Mononuclear cell (primary cell): ENCODE measurements around the gene ALB. TPM values are rescaled to one million over a fixed set of nuclear protein-coding genes. Genes with fewer than 3 reads are reported as not detected.

Experiments used
- H3K27me3 ChIP-seq: 2 replicates; pipeline ENCODE4 v1.6.0; 2011; ENCODE audit warnings: low read length, control low read depth; ENCODE audit not compliant: insufficient read depth
- H3K4me1 ChIP-seq: 2 replicates; pipeline ENCODE4 v1.5.1; 2011; ENCODE audit warnings: mild to moderate bottlenecking, low read length, control low read depth; ENCODE audit not compliant: insufficient read depth
- H3K4me3 ChIP-seq: 2 replicates; pipeline ENCODE4 v1.5.1; 2011; ENCODE audit warnings: mild to moderate bottlenecking, low read length, moderate library complexity
- H3K9me3 ChIP-seq: 2 replicates; pipeline ENCODE4 v1.5.1; 2011; ENCODE audit warnings: low read depth, mild to moderate bottlenecking, control low read depth, low read length
- total RNA-seq: library from RNA; depleted of rRNA; stranded (reverse); fragments of >200 nt; gene quantifications from one replicate; pipeline ENCODE4 v1.2.3, GENCODE V29; 2012

Gene ALB
- total RNA-seq, 1 donor, result 0.31 TPM

DNA sequence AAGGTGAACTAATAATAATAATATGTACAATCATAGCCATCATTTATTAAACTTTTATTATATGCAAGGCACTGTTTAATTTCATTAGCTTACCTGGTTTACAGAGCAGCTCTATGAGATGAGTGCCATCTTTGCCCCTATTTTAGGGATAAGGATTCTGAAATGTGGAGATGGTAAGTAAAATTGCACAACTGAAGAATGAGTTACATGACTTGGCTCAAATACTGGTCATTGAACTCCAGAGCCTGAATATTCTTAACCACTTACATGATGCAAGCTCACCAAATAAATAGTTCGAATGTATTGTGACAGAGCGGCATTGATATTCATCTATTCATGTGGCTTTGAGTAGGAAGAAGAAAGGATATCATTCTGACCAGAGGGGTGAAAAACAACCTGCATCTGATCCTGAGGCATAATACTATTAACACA lies 11.7 kb downstream of the ALB start:
- Histone ChIP-seq H3K4me3 (no peak overlapping the region), H3K4me1 (no peaks in the 10 kb centered on the region), H3K27me3 (no peaks in the 10 kb centered on the region), H3K9me3 (no peaks in the 10 kb centered on the region)

GRCh38 chr4:73416423-73417087 lies 12.5 kb downstream of the ALB start:
- Histone ChIP-seq H3K4me3 (no peak overlapping the region), H3K27me3 (no peaks in the 10 kb centered on the region), H3K9me3 (no peaks in the 10 kb centered on the region), H3K4me1 (no peaks in the 10 kb centered on the region)

GRCh38 chr4:73417342-73417741 lies 13.3 kb downstream of the ALB start:
- Histone ChIP-seq H3K4me1 (no peaks in the 10 kb centered on the region), H3K27me3 (no peaks in the 10 kb centered on the region), H3K9me3 (no peaks in the 10 kb centered on the region), H3K4me3 (no peak overlapping the region)

DNA sequence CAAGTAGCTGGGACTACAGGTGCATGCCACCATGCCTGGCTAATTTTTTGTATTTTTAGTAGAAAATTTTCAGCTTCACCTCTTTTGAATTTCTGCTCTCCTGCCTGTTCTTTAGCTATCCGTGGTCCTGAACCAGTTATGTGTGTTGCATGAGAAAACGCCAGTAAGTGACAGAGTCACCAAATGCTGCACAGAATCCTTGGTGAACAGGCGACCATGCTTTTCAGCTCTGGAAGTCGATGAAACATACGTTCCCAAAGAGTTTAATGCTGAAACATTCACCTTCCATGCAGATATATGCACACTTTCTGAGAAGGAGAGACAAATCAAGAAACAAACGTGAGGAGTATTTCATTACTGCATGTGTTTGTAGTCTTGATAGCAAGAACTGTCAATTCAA lies 13.9 kb downstream of the ALB start:
- Histone ChIP-seq H3K27me3 (no peaks in the 10 kb centered on the region), H3K4me1 (no peaks in the 10 kb centered on the region), H3K9me3 (no peaks in the 10 kb centered on the region), H3K4me3 (no peak overlapping the region)

DNA sequence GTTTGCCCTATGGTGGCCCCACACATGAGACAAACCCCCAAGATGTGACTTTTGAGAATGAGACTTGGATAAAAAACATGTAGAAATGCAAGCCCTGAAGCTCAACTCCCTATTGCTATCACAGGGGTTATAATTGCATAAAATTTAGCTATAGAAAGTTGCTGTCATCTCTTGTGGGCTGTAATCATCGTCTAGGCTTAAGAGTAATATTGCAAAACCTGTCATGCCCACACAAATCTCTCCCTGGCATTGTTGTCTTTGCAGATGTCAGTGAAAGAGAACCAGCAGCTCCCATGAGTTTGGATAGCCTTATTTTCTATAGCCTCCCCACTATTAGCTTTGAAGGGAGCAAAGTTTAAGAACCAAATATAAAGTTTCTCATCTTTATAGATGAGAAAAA lies 14.6 kb downstream of the ALB start:
- Histone ChIP-seq H3K4me1 (no peaks in the 10 kb centered on the region), H3K4me3 (no peak overlapping the region), H3K9me3 (no peaks in the 10 kb centered on the region), H3K27me3 (no peaks in the 10 kb centered on the region)

DNA sequence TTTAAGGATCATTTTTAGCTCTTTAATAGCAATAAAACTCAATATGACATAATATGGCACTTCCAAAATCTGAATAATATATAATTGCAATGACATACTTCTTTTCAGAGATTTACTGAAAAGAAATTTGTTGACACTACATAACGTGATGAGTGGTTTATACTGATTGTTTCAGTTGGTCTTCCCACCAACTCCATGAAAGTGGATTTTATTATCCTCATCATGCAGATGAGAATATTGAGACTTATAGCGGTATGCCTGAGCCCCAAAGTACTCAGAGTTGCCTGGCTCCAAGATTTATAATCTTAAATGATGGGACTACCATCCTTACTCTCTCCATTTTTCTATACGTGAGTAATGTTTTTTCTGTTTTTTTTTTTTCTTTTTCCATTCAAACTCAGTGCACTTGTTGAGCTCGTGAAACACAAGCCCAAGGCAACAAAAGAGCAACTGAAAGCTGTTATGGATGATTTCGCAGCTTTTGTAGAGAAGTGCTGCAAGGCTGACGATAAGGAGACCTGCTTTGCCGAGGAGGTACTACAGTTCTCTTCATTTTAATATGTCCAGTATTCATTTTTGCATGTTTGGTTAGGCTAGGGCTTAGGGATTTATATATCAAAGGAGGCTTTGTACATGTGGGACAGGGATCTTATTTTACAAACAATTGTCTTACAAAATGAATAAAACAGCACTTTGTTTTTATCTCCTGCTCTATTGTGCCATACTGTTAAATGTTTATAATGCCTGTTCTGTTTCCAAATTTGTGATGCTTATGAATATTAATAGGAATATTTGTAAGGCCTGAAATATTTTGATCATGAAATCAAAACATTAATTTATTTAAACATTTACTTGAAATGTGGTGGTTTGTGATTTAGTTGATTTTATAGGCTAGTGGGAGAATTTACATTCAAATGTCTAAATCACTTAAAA lies 15.3 kb downstream of the ALB start:
- Histone ChIP-seq H3K4me3 (no peak overlapping the region), H3K27me3 (no peaks in the 10 kb centered on the region), H3K4me1 (no peaks in the 10 kb centered on the region), H3K9me3 (no peaks in the 10 kb centered on the region)

DNA sequence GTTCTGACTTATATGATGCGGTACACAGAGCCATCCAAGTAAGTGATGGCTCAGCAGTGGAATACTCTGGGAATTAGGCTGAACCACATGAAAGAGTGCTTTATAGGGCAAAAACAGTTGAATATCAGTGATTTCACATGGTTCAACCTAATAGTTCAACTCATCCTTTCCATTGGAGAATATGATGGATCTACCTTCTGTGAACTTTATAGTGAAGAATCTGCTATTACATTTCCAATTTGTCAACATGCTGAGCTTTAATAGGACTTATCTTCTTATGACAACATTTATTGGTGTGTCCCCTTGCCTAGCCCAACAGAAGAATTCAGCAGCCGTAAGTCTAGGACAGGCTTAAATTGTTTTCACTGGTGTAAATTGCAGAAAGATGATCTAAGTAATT lies 16.5 kb downstream of the ALB start:
- H3K4me1 ChIP-seq, result no peaks in the 10 kb centered on the region
- H3K27me3 ChIP-seq, result no peaks in the 10 kb centered on the region
- H3K9me3 ChIP-seq, result no peaks in the 10 kb centered on the region
- no peak overlapping the region for H3K4me3 ChIP-seq

DNA sequence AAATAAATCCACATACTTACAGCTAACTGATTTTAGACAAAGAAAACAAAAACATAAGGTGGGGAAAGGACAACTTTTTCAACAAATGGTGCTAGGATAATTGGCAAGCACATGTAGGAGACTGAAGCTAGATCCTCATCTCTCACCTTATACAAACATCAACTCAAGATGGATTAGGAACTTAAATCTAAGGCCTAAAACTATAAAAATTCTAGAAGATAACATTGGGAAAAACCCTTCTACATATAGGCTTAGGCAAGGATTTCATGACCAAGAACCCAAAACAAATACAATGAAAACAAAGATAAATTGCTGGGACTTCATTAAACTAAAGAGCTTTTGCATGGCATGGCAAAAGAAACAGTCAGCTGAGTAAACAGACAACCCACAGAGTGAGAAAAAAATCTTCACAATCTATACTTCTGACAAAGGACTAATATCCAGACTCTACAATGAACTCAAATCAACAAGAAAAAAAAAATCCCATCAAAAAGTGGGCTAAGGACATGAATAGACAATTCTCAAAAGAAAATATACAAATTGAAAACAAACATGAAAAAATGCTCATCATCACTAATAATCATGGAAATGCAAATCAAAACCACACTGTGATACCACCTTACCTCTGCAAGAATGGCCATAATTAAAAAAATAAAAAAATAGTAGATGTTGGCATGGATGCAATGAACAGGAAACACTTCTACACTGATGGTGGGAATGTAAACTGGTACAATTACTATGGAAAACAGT lies 17.8 kb downstream of the ALB start:
- Histone ChIP-seq H3K27me3 (no peaks in the 10 kb centered on the region), H3K4me3 (no peak overlapping the region), H3K9me3 (no peaks in the 10 kb centered on the region), H3K4me1 (no peaks in the 10 kb centered on the region)

DNA sequence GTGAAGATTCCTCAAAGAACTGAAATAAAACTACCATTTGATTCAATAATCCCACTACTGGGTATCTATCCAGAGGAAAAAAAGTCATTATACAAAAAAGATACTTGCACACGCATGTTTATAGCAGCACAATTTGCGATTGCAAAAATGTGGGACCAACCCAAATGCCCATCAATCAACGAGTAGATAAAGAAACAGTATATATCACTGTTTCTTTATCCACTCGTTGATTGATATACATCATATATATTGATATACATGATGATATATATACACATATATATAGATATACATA lies 18.3 kb downstream of the ALB start:
- no peaks in the 10 kb centered on the region for H3K4me1 ChIP-seq
- H3K4me3 ChIP-seq, result no peak overlapping the region
- no peaks in the 10 kb centered on the region for H3K9me3 ChIP-seq
- no peaks in the 10 kb centered on the region for H3K27me3 ChIP-seq

DNA sequence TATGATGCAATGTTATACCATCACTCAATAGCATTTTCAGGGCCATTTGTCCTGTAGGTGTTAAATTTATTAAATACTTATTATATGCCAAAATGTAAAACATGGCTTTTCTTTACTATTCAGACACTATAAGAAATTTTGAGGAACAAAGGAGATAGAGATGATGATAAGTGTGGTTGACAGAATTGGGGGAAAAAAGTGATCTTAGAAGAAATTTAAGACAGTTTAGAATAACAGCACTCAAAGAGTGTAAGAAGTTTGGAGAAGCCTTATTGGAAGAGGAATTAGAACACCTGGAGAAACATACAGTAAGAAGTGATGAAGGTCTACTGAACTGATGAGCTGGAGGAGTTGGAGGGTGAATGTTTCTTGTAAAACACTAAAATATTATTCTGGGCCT lies 19.1 kb downstream of the ALB start:
- no peak overlapping the region for H3K4me3 ChIP-seq
- no peaks in the 10 kb centered on the region for H3K4me1 ChIP-seq
- no peaks in the 10 kb centered on the region for H3K9me3 ChIP-seq
- no peaks in the 10 kb centered on the region for H3K27me3 ChIP-seq

DNA sequence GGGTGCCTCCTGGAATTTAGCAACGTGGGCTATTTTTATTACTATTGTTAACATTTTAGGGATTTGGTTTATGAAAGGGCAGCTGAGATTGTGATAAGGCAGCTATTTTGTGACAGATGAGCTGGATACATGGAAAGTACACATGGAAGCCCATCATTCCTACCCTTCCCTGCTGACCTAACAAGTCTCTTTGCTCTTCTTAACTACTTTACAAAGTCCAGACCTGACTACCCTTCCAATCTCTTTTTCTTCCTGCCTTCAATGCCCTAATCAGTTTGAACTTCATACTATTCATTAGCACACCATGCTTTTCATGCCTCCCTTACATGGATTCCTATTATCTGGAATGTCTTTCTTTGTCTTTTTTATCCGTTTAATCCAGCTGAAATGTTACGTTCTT lies 22.6 kb downstream of the ALB start:
- H3K4me1 ChIP-seq, result no peaks in the 10 kb centered on the region
- H3K4me3 ChIP-seq, result no peak overlapping the region
- H3K9me3 ChIP-seq, result no peaks in the 10 kb centered on the region
- H3K27me3 ChIP-seq, result no peaks in the 10 kb centered on the region

- no peaks in the 10 kb centered on the region for H3K27me3 ChIP-seq
- no peak overlapping the region for H3K4me3 ChIP-seq
- H3K4me1 ChIP-seq, result no peaks in the 10 kb centered on the region
- H3K9me3 ChIP-seq, result no peaks in the 10 kb centered on the region
Measured at GRCh38 chr4:73429118-73429517, 25.0 kb downstream of the ALB start.

GRCh38 chr4:73429826-73430587 lies 25.9 kb downstream of the ALB start:
- no peaks in the 10 kb centered on the region for H3K4me1 ChIP-seq
- no peaks in the 10 kb centered on the region for H3K9me3 ChIP-seq
- no peak overlapping the region for H3K4me3 ChIP-seq
- no peaks in the 10 kb centered on the region for H3K27me3 ChIP-seq

DNA sequence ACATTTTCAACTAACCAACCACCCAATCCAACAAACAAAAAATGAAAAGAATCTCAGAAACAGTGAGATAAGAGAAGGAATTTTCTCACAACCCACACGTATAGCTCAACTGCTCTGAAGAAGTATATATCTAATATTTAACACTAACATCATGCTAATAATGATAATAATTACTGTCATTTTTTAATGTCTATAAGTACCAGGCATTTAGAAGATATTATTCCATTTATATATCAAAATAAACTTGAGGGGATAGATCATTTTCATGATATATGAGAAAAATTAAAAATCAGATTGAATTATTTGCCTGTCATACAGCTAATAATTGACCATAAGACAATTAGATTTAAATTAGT lies 27.7 kb downstream of the ALB start:
- Histone ChIP-seq H3K9me3 (no peaks in the 10 kb centered on the region), H3K27me3 (no peaks in the 10 kb centered on the region), H3K4me1 (no peaks in the 10 kb centered on the region), H3K4me3 (no peak overlapping the region)
